Measurements from ENCODE around the gene NPY. TPM values are rescaled to one million over a fixed set of nuclear protein-coding genes. Genes with fewer than 3 reads are reported as not detected.

NPY gene
- total and polyA plus RNA-seq, 9 of the 15 experiments (the other 6 are each of a cell fraction or from before 2014, with no cell fraction given) = not detected

- no peaks in the 10 kb centered on the region for H3K9me3 ChIP-seq (replicated peaks; ENCODE audit: control insufficient read depth, insufficient read depth, low read depth, low read length)
- CTCF ChIA-PET (ENCODE audit: low intra/inter-chr PET ratio) = no interaction called here
- no peak overlapping the region for H3K4me3 ChIP-seq
- no peak overlapping the region for H2AFZ ChIP-seq (ENCODE audit: low read depth, low read length)
- H3K9ac ChIP-seq (ENCODE audit: insufficient read depth in 1 of 2, low read depth in 2 of 2, low read length in 2 of 2) = no peak overlapping the region
- no peak overlapping the region for H3K4me2 ChIP-seq (ENCODE audit: insufficient read depth, low read length)
- in situ Hi-C loops (cut with MboI) (loop anchor here (10.0 kb wide), 1 partner anchor 776 kb away; no protein-coding TSS in a partner anchor), intact Hi-C loops (cut with micrococcal nuclease) (loop anchor here (5.0 to 10.0 kb wide), 2 partner anchors 266 to 348 kb away; no protein-coding TSS in a partner anchor)
- no peak for ATAC-seq
- no peaks in the 10 kb centered on the region for H4K20me1 ChIP-seq (replicated peaks; ENCODE audit: control insufficient read depth, insufficient read depth, low read length)
- peaks cover 0 to 7% of the 10 kb centered on the region in 2 experiments; a peak in 2 of 5 replicates for H3K27me3 ChIP-seq (ENCODE audit: control insufficient read depth in 2 of 2, insufficient read depth in 2 of 2, low read length in 2 of 2)
- no peaks in the 10 kb centered on the region for H3K36me3 ChIP-seq (ENCODE audit: control insufficient read depth, insufficient read depth, low read length)
- H3K79me2 ChIP-seq (ENCODE audit: control insufficient read depth, insufficient read depth, low read length) = no peaks in the 10 kb centered on the region
- BruUV-seq (replicated peaks) = no TSS peak
- no peaks in the 10 kb centered on the region for H3K9me1 ChIP-seq (ENCODE audit: control insufficient read depth, insufficient read depth, low read length)
- H3K27ac ChIP-seq (ENCODE audit: extremely low read depth, low read depth, low read length) = no peak overlapping the region
- POLR2A ChIA-PET = no interaction called here
- no peak for FAIRE-seq
- H3K4me1 ChIP-seq (replicated peaks in 1 of 2; ENCODE audit: control insufficient read depth in 2 of 2, insufficient read depth in 2 of 2, low read length in 2 of 2) = no peaks in the 10 kb centered on the region
- no peak for DNase-seq (ENCODE audit: extremely low read depth in 1 of 4, low spot score in 3 of 4)
- TF ChIP-seq POLR2H (tag; IDR thresholded peaks at IDR 0.05; ENCODE audit: low read depth) = no peak
- TF ChIP-seq SMARCB1 (IDR thresholded peaks at IDR 0.05; ENCODE audit: insufficient read length, low read depth) = no peak
- no peak for TF ChIP-seq PRPF4 (IDR thresholded peaks at IDR 0.05; ENCODE audit: insufficient read depth, low read depth, low read length, poor library complexity, severe bottlenecking)
- TF ChIP-seq MXD1 (CRISPR knock-in tag; IDR thresholded peaks at IDR 0.05; ENCODE audit: borderline replicate concordance, poor library complexity, severe bottlenecking) = no peak
- TF ChIP-seq HMBOX1 (IDR thresholded peaks at IDR 0.05) = no peak
- TF ChIP-seq VEZF1 (CRISPR knock-in tag; IDR thresholded peaks at IDR 0.05) = no peak
- no peak for TF ChIP-seq POLR3G (IDR thresholded peaks at IDR 0.05; ENCODE audit: extremely low read depth, insufficient read length, insufficient replicate concordance)
- no peak for TF ChIP-seq ZNF695 (CRISPR knock-in tag; IDR thresholded peaks at IDR 0.05)
- TF ChIP-seq ZNF277 (CRISPR knock-in tag; IDR thresholded peaks at IDR 0.05; ENCODE audit: borderline replicate concordance) = no peak
- no peak for TF ChIP-seq ZC3H4 (CRISPR knock-in tag; IDR thresholded peaks at IDR 0.05; ENCODE audit: borderline replicate concordance)
- no peak for TF ChIP-seq FOXJ3 (CRISPR knock-in tag; IDR thresholded peaks at IDR 0.05)
- no peak for TF ChIP-seq NFE2 (IDR thresholded peaks at IDR 0.05; ENCODE audit: low read depth)
- no peak for TF ChIP-seq SNAPC5 (CRISPR knock-in tag; IDR thresholded peaks at IDR 0.05)
- no peak for TF ChIP-seq CXXC5 (CRISPR knock-in tag; IDR thresholded peaks at IDR 0.05)
- no peak for TF ChIP-seq ZNF449 (CRISPR knock-in tag; IDR thresholded peaks at IDR 0.05)
Measured at GRCh38 chr7:24319209-24319608, 35.2 kb downstream of the NPY start.

Data from K562 (cell line).